H1 (cell line): ENCODE data around the gene XKR7. TPM values are rescaled to one million over a fixed set of nuclear protein-coding genes. Genes with fewer than 3 reads are reported as not detected.

Experiments used
- CBX8 ChIP-seq: fragments of 300-800, 300-1000 bp; sonication (generic); IDR thresholded peaks from 2 replicates; pipeline ENCODE4 v1.7.1; 2016; ENCODE audit warnings: low read depth, low read length, borderline replicate concordance
- EGR1 ChIP-seq: IDR thresholded peaks from 2 replicates; pipeline ENCODE4 v1.6.1; 2011; ENCODE audit warnings: low read depth, low read length, borderline replicate concordance
- MAFK ChIP-seq: IDR thresholded peaks from 2 replicates; pipeline ENCODE4 v1.6.1; 2012; ENCODE audit warnings: low read depth, mild to moderate bottlenecking, improper control_type of control experiment, low read length
- SIX5 ChIP-seq: IDR thresholded peaks from 2 replicates; pipeline ENCODE4 v1.6.1; 2011; ENCODE audit warnings: mild to moderate bottlenecking, low read depth, low read length
- TAF7 ChIP-seq: optimal IDR thresholded peaks from 2 replicates; pipeline ENCODE3; 2011; ENCODE audit warnings: low read depth, mild to moderate bottlenecking, inconsistent platforms, low read length, moderate library complexity, borderline replicate concordance
- USF2 ChIP-seq: IDR thresholded peaks from 2 replicates; pipeline ENCODE4 v1.6.1; 2011; ENCODE audit warnings: low read length, improper control_type of control experiment
- polyA plus RNA-seq, 7 experiments: library from polyadenylated mRNA; depleted of rRNA in 3 of 7; stranded (reverse) in 5 of 7; unstranded in 2 of 7; fragments of >200 nt in 5 of 7; fragments of 200-250 nt in 2 of 7; gene quantifications; 1 replicate in 5 of 7; 2 replicates in 1 of 7; 4 replicates in 1 of 7; pipeline versions ENCODE4 v1.2.1 to v1.2.3, GENCODE V29; 2011 to 2013; ENCODE audit warnings: missing spikeins in 2 of 7, mixed read lengths in 2 of 7
- total RNA-seq: library from RNA; stranded (reverse); fragmentation: NEBNext Ultra II Directional; extraction: Animal tissue kit (Norgen Biotek cat#: 25700); gene quantifications from 2 replicates; pipeline ENCODE4 v1.2.1, GENCODE V29; 2021
- TF ChIP-seq, protein P1 (sequence below): fragments of 300-600 bp; sonication (generic); IDR thresholded peaks from 2 replicates; pipeline ENCODE4 v1.7.1; 2012; ENCODE audit warnings: low read length, moderate library complexity, mild to moderate bottlenecking, inconsistent platforms; ENCODE audit not compliant: insufficient replicate concordance

Gene XKR7
- total and polyA plus RNA-seq, 2 of the 8 experiments (the other 6 are each of a cell fraction or from before 2014, with no cell fraction given), result 1.8 to 2.4 TPM

GRCh38 chr20:31968291-31969126, 558 bp downstream of the XKR7 start (continued):
- TF ChIP-seq USF2 (no peak), EGR1 (peak; percentile 10; the same call in 1 of the 2 replicates), SIX5 (no peak), CBX8 (no peak), MAFK (no peak), TAF7 (peak; percentile 98)
- TF ChIP-seq, protein P1, sequence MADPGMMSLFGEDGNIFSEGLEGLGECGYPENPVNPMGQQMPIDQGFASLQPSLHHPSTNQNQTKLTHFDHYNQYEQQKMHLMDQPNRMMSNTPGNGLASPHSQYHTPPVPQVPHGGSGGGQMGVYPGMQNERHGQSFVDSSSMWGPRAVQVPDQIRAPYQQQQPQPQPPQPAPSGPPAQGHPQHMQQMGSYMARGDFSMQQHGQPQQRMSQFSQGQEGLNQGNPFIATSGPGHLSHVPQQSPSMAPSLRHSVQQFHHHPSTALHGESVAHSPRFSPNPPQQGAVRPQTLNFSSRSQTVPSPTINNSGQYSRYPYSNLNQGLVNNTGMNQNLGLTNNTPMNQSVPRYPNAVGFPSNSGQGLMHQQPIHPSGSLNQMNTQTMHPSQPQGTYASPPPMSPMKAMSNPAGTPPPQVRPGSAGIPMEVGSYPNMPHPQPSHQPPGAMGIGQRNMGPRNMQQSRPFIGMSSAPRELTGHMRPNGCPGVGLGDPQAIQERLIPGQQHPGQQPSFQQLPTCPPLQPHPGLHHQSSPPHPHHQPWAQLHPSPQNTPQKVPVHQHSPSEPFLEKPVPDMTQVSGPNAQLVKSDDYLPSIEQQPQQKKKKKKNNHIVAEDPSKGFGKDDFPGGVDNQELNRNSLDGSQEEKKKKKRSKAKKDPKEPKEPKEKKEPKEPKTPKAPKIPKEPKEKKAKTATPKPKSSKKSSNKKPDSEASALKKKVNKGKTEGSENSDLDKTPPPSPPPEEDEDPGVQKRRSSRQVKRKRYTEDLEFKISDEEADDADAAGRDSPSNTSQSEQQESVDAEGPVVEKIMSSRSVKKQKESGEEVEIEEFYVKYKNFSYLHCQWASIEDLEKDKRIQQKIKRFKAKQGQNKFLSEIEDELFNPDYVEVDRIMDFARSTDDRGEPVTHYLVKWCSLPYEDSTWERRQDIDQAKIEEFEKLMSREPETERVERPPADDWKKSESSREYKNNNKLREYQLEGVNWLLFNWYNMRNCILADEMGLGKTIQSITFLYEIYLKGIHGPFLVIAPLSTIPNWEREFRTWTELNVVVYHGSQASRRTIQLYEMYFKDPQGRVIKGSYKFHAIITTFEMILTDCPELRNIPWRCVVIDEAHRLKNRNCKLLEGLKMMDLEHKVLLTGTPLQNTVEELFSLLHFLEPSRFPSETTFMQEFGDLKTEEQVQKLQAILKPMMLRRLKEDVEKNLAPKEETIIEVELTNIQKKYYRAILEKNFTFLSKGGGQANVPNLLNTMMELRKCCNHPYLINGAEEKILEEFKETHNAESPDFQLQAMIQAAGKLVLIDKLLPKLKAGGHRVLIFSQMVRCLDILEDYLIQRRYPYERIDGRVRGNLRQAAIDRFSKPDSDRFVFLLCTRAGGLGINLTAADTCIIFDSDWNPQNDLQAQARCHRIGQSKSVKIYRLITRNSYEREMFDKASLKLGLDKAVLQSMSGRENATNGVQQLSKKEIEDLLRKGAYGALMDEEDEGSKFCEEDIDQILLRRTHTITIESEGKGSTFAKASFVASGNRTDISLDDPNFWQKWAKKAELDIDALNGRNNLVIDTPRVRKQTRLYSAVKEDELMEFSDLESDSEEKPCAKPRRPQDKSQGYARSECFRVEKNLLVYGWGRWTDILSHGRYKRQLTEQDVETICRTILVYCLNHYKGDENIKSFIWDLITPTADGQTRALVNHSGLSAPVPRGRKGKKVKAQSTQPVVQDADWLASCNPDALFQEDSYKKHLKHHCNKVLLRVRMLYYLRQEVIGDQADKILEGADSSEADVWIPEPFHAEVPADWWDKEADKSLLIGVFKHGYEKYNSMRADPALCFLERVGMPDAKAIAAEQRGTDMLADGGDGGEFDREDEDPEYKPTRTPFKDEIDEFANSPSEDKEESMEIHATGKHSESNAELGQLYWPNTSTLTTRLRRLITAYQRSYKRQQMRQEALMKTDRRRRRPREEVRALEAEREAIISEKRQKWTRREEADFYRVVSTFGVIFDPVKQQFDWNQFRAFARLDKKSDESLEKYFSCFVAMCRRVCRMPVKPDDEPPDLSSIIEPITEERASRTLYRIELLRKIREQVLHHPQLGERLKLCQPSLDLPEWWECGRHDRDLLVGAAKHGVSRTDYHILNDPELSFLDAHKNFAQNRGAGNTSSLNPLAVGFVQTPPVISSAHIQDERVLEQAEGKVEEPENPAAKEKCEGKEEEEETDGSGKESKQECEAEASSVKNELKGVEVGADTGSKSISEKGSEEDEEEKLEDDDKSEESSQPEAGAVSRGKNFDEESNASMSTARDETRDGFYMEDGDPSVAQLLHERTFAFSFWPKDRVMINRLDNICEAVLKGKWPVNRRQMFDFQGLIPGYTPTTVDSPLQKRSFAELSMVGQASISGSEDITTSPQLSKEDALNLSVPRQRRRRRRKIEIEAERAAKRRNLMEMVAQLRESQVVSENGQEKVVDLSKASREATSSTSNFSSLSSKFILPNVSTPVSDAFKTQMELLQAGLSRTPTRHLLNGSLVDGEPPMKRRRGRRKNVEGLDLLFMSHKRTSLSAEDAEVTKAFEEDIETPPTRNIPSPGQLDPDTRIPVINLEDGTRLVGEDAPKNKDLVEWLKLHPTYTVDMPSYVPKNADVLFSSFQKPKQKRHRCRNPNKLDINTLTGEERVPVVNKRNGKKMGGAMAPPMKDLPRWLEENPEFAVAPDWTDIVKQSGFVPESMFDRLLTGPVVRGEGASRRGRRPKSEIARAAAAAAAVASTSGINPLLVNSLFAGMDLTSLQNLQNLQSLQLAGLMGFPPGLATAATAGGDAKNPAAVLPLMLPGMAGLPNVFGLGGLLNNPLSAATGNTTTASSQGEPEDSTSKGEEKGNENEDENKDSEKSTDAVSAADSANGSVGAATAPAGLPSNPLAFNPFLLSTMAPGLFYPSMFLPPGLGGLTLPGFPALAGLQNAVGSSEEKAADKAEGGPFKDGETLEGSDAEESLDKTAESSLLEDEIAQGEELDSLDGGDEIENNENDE, result no peak
